ENCODE measurements around the gene CAMK2D. TPM values are rescaled to one million over a fixed set of nuclear protein-coding genes. Genes with fewer than 3 reads are reported as not detected.

The CAMK2D gene
- polyA plus RNA-seq, 2 of the 4 experiments (the other 2 are of a cell fraction): 19.1 to 59.9 TPM

DNA sequence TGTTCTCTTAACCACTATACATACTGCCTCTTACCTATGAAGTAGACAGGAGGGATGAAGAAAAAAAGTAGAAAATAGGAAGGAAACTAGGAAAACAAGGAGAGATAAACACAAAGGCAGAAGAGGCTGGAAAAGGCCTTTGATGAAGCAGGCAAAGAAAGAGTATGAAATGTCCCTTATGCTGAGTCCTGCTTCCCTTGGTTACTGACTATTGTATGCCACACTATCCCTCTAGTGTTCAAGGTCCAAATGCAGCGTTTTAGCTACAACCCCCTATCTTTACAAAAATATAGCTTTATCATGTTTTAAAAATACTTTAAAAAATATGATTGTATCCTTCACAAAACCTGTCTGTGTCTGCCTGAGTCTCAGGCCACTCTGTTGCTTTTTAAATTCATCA, 233.1 kb downstream of the CAMK2D start (continued):
- no peak for TF ChIP-seq HMGXB4 (CRISPR knock-in tag; IDR thresholded peaks at IDR 0.05; ENCODE audit: borderline replicate concordance)

GRCh38 chr4:113525521-113525920, 236.0 kb downstream of the CAMK2D start:
- 90% methylated on average over 2 of the region's 2 CpGs for WGBS (ENCODE audit: missing lambda C conversion rate)
- Histone ChIP-seq H3K9me3 (no peaks in the 10 kb centered on the region), H3K4me1 (no peaks in the 10 kb centered on the region), H3K27ac (no peak overlapping the region), H3K4me3 (no peak overlapping the region), H3K4me2 (no peak overlapping the region)
- DNase-seq (ENCODE audit: low read depth in 1 of 2, low spot score in 1 of 2) (no peak), FAIRE-seq (no peak), ATAC-seq (no peak)
- TF ChIP-seq EHMT2 (IDR thresholded peaks at IDR 0.05; ENCODE audit: low read depth) (no peak), PHF8 (IDR thresholded peaks at IDR 0.05; ENCODE audit: borderline replicate concordance, low read depth) (no peak), KDM1A (IDR thresholded peaks at IDR 0.05; ENCODE audit: low read depth) (no peak), HMGXB4 (CRISPR knock-in tag; IDR thresholded peaks at IDR 0.05; ENCODE audit: borderline replicate concordance) (no peak), HOXB13 (CRISPR knock-in tag; IDR thresholded peaks at IDR 0.05; ENCODE audit: low read depth) (no peak), CHD2 (IDR thresholded peaks at IDR 0.05; ENCODE audit: low read length, partially characterized antibody) (no peak), CBX8 (IDR thresholded peaks at IDR 0.05) (no peak), MAX (IDR thresholded peaks at IDR 0.05) (no peak), MAZ (IDR thresholded peaks at IDR 0.05; ENCODE audit: borderline replicate concordance, low read depth, low read length) (no peak), EHF (CRISPR knock-in tag; IDR thresholded peaks at IDR 0.05) (no peak), RAD21 (conservative IDR thresholded peaks at IDR 0.05 in 1 of 2, IDR thresholded peaks at IDR 0.05 in 1 of 2) (no peak), TP53 (CRISPR knock-in tag; IDR thresholded peaks at IDR 0.05) (no peak), REST (IDR thresholded peaks at IDR 0.05) (no peak), CBX2 (IDR thresholded peaks at IDR 0.05; ENCODE audit: borderline replicate concordance, low read depth) (no peak), FOXS1 (CRISPR knock-in tag; IDR thresholded peaks at IDR 0.05) (no peak), FOSB (CRISPR knock-in tag; IDR thresholded peaks at IDR 0.05) (no peak), POLR2A (IDR thresholded peaks at IDR 0.05; ENCODE audit: low read length) (no peak), HOXB5 (CRISPR knock-in tag; IDR thresholded peaks at IDR 0.05) (no peak), HES2 (IDR thresholded peaks at IDR 0.05) (no peak)
- TF ChIP-seq, protein P1, sequence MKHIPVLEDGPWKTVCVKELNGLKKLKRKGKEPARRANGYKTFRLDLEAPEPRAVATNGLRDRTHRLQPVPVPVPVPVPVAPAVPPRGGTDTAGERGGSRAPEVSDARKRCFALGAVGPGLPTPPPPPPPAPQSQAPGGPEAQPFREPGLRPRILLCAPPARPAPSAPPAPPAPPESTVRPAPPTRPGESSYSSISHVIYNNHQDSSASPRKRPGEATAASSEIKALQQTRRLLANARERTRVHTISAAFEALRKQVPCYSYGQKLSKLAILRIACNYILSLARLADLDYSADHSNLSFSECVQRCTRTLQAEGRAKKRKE (CRISPR knock-in tag; IDR thresholded peaks at IDR 0.05; ENCODE audit: low read depth): no peak
- CTCF ChIA-PET: interaction anchor here (0.6 kb wide), 1 partner anchor 213 kb away, joined by 3 read pairs; no protein-coding TSS in a partner anchor
- POLR2A ChIA-PET: no interaction called here

Measured in A549 (cell line).